ENCODE results near the gene AFF4. TPM values are rescaled to one million over a fixed set of nuclear protein-coding genes. Genes with fewer than 3 reads are reported as not detected.

The AFF4 gene
- total and polyA plus RNA-seq, 9 of the 15 experiments (the other 6 are each of a cell fraction or from before 2014, with no cell fraction given): 1.7 to 25.8 (median 17.9) TPM

DNA sequence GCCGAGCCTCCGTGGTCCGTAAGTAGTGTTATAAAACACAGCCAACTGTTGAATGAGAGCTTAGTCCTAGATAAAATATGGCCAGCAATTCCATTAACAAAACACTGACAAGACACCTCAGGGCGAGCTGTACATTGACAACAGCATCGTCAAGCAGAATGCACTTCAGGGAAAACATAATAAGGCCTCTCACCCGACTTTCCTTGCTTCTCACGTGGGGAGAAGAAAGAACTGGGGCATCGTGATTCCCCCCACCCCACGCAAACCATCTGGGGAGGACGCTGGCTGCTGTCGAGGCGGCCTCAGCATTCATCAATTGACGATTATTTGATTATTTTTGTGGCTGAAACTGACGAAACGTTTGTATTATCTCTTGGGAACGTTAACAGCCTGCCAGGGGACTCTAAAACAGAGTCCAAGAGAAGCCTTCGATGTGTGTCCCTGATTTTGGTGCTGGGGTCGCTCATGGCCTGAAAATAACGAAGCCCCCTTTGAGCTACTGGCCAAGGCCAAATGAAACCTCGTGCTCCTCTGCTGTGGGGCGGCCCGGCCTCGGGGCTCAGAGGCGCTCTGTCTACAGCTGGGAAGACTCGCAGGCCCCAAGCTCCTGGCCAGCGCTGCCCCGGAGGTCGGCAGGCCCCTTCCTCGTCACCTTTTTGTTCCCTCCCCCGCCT is 97.6 kb downstream of the AFF4 start (continued):
- TF ChIP-seq, protein P1, sequence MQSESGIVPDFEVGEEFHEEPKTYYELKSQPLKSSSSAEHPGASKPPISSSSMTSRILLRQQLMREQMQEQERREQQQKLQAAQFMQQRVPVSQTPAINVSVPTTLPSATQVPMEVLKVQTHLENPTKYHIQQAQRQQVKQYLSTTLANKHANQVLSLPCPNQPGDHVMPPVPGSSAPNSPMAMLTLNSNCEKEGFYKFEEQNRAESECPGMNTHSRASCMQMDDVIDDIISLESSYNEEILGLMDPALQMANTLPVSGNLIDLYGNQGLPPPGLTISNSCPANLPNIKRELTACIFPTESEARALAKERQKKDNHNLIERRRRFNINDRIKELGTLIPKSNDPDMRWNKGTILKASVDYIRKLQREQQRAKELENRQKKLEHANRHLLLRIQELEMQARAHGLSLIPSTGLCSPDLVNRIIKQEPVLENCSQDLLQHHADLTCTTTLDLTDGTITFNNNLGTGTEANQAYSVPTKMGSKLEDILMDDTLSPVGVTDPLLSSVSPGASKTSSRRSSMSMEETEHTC (IDR thresholded peaks at IDR 0.05): no peak
- TF ChIP-seq, protein P2, sequence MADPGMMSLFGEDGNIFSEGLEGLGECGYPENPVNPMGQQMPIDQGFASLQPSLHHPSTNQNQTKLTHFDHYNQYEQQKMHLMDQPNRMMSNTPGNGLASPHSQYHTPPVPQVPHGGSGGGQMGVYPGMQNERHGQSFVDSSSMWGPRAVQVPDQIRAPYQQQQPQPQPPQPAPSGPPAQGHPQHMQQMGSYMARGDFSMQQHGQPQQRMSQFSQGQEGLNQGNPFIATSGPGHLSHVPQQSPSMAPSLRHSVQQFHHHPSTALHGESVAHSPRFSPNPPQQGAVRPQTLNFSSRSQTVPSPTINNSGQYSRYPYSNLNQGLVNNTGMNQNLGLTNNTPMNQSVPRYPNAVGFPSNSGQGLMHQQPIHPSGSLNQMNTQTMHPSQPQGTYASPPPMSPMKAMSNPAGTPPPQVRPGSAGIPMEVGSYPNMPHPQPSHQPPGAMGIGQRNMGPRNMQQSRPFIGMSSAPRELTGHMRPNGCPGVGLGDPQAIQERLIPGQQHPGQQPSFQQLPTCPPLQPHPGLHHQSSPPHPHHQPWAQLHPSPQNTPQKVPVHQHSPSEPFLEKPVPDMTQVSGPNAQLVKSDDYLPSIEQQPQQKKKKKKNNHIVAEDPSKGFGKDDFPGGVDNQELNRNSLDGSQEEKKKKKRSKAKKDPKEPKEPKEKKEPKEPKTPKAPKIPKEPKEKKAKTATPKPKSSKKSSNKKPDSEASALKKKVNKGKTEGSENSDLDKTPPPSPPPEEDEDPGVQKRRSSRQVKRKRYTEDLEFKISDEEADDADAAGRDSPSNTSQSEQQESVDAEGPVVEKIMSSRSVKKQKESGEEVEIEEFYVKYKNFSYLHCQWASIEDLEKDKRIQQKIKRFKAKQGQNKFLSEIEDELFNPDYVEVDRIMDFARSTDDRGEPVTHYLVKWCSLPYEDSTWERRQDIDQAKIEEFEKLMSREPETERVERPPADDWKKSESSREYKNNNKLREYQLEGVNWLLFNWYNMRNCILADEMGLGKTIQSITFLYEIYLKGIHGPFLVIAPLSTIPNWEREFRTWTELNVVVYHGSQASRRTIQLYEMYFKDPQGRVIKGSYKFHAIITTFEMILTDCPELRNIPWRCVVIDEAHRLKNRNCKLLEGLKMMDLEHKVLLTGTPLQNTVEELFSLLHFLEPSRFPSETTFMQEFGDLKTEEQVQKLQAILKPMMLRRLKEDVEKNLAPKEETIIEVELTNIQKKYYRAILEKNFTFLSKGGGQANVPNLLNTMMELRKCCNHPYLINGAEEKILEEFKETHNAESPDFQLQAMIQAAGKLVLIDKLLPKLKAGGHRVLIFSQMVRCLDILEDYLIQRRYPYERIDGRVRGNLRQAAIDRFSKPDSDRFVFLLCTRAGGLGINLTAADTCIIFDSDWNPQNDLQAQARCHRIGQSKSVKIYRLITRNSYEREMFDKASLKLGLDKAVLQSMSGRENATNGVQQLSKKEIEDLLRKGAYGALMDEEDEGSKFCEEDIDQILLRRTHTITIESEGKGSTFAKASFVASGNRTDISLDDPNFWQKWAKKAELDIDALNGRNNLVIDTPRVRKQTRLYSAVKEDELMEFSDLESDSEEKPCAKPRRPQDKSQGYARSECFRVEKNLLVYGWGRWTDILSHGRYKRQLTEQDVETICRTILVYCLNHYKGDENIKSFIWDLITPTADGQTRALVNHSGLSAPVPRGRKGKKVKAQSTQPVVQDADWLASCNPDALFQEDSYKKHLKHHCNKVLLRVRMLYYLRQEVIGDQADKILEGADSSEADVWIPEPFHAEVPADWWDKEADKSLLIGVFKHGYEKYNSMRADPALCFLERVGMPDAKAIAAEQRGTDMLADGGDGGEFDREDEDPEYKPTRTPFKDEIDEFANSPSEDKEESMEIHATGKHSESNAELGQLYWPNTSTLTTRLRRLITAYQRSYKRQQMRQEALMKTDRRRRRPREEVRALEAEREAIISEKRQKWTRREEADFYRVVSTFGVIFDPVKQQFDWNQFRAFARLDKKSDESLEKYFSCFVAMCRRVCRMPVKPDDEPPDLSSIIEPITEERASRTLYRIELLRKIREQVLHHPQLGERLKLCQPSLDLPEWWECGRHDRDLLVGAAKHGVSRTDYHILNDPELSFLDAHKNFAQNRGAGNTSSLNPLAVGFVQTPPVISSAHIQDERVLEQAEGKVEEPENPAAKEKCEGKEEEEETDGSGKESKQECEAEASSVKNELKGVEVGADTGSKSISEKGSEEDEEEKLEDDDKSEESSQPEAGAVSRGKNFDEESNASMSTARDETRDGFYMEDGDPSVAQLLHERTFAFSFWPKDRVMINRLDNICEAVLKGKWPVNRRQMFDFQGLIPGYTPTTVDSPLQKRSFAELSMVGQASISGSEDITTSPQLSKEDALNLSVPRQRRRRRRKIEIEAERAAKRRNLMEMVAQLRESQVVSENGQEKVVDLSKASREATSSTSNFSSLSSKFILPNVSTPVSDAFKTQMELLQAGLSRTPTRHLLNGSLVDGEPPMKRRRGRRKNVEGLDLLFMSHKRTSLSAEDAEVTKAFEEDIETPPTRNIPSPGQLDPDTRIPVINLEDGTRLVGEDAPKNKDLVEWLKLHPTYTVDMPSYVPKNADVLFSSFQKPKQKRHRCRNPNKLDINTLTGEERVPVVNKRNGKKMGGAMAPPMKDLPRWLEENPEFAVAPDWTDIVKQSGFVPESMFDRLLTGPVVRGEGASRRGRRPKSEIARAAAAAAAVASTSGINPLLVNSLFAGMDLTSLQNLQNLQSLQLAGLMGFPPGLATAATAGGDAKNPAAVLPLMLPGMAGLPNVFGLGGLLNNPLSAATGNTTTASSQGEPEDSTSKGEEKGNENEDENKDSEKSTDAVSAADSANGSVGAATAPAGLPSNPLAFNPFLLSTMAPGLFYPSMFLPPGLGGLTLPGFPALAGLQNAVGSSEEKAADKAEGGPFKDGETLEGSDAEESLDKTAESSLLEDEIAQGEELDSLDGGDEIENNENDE (IDR thresholded peaks at IDR 0.05; ENCODE audit: low read depth, low read length): no peak
- no peak for TF ChIP-seq MAFG (tag; conservative IDR thresholded peaks at IDR 0.05)
- TF ChIP-seq EZH2 (IDR thresholded peaks at IDR 0.05; ENCODE audit: borderline replicate concordance, low read depth, low read length): no peak
- no peak for TF ChIP-seq WHSC1 (IDR thresholded peaks at IDR 0.05; ENCODE audit: low read length)
- TF ChIP-seq RUNX1 (IDR thresholded peaks at IDR 0.05; ENCODE audit: low read depth): no peak
- peak; percentile 69; the same call in 1 of the 2 replicates for TF ChIP-seq MECOM (CRISPR knock-in tag; IDR thresholded peaks at IDR 0.05)
- TF ChIP-seq HDAC8 (tag; IDR thresholded peaks at IDR 0.05): peak; percentile 80; the same call in 1 of the 2 replicates
- no peak for TF ChIP-seq SIN3A (IDR thresholded peaks at IDR 0.05; ENCODE audit: borderline replicate concordance in 2 of 2, control insufficient read depth in 1 of 2, low read depth in 2 of 2, low read length in 2 of 2)
- TF ChIP-seq, protein P3, sequence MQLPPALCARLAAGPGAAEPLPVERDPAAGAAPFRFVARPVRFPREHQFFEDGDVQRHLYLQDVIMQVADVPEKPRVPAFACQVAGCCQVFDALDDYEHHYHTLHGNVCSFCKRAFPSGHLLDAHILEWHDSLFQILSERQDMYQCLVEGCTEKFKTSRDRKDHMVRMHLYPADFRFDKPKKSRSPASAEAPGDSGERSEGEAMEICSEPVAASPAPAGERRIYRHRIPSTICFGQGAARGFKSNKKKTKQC (CRISPR knock-in tag; IDR thresholded peaks at IDR 0.05): peak; percentile 83
- TF ChIP-seq ETV1 (tag; conservative IDR thresholded peaks at IDR 0.05; ENCODE audit: low read depth): peak; percentile 67; the same call in 1 of the 2 replicates
- peak; percentile 92 for TF ChIP-seq CAMTA2 (CRISPR knock-in tag; conservative IDR thresholded peaks at IDR 0.05)
- TF ChIP-seq CHD1 (IDR thresholded peaks at IDR 0.05; ENCODE audit: low read length): no peak
- TF ChIP-seq ZNF444 (CRISPR knock-in tag; IDR thresholded peaks at IDR 0.05): 0 out of 2 replicates have a peak, but pooled peaks have one; percentile 32

Data from K562 (cell line).